ENCODE data around the gene CAMTA1. TPM values are rescaled to one million over a fixed set of nuclear protein-coding genes. Genes with fewer than 3 reads are reported as not detected.

Gene CAMTA1
- total RNA-seq, 2 experiments from 2014 or later: 43.9 to 73.3 TPM

DNA sequence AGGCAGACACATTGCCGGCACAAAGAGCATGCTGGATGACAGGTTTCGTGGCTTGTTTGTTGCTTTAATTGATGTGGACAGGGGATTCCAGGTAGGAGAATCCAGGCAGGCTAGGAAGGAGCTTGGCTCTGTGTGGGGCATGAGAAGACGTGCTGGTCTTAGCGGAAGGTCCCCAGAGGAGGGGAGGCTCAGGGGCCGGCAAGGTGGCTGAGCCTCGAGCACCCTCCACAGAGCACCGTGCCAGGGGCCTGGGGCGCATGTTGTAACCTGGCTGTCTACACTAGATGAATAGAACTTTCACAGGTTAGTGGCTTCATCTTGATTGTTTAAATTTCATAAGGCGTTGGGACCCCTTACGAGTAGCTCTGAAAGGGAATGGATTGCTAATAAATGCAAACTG lies 223.1 kb downstream of the CAMTA1 start:
- H3K4me1 ChIP-seq (ENCODE audit: insufficient read depth, low read length, poor library complexity, severe bottlenecking): no peaks in the 10 kb centered on the region
- no peaks in the 10 kb centered on the region for H3K36me3 ChIP-seq (ENCODE audit: insufficient read depth, low read length)
- H3K4me3 ChIP-seq (ENCODE audit: low read depth, low read length, poor library complexity, severe bottlenecking): no peak overlapping the region
- no peak overlapping the region for H3K27ac ChIP-seq (ENCODE audit: low read depth, low read length, poor library complexity, severe bottlenecking)
- H3K9me3 ChIP-seq (ENCODE audit: low read length): no peaks in the 10 kb centered on the region
- H2AFZ ChIP-seq (ENCODE audit: low read length): no peak overlapping the region
- intact Hi-C loops (cut with micrococcal nuclease; ENCODE audit: unreplicated experiment): no loop called here
- no peak for TF ChIP-seq EZH2phosphoT487 (IDR thresholded peaks at IDR 0.05; ENCODE audit: borderline replicate concordance, low read depth, low read length)
- TF ChIP-seq, protein P1, sequence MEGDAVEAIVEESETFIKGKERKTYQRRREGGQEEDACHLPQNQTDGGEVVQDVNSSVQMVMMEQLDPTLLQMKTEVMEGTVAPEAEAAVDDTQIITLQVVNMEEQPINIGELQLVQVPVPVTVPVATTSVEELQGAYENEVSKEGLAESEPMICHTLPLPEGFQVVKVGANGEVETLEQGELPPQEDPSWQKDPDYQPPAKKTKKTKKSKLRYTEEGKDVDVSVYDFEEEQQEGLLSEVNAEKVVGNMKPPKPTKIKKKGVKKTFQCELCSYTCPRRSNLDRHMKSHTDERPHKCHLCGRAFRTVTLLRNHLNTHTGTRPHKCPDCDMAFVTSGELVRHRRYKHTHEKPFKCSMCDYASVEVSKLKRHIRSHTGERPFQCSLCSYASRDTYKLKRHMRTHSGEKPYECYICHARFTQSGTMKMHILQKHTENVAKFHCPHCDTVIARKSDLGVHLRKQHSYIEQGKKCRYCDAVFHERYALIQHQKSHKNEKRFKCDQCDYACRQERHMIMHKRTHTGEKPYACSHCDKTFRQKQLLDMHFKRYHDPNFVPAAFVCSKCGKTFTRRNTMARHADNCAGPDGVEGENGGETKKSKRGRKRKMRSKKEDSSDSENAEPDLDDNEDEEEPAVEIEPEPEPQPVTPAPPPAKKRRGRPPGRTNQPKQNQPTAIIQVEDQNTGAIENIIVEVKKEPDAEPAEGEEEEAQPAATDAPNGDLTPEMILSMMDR (conservative IDR thresholded peaks at IDR 0.05; ENCODE audit: low read length): no peak
- POLR2A ChIA-PET: interaction anchor here (0.6 kb wide), 2 partner anchors 42 to 566 kb away, joined by 3 to 4 read pairs; no protein-coding TSS in a partner anchor
- no peak for DNase-seq (ENCODE audit: low spot score)
- no peaks in the 10 kb centered on the region for H4K20me1 ChIP-seq (ENCODE audit: insufficient read depth, low read length)
- no peaks in the 10 kb centered on the region for H3K79me2 ChIP-seq (ENCODE audit: insufficient read depth, low read depth, low read length)
- H3K4me2 ChIP-seq (ENCODE audit: low read length): no peak overlapping the region
- BruUV-seq (replicated peaks): no TSS peak
- CTCF ChIA-PET (ENCODE audit: unreplicated experiment): no interaction called here
- no peaks in the 10 kb centered on the region for H3K9me2 ChIP-seq (ENCODE audit: insufficient read depth, low read length)

DNA sequence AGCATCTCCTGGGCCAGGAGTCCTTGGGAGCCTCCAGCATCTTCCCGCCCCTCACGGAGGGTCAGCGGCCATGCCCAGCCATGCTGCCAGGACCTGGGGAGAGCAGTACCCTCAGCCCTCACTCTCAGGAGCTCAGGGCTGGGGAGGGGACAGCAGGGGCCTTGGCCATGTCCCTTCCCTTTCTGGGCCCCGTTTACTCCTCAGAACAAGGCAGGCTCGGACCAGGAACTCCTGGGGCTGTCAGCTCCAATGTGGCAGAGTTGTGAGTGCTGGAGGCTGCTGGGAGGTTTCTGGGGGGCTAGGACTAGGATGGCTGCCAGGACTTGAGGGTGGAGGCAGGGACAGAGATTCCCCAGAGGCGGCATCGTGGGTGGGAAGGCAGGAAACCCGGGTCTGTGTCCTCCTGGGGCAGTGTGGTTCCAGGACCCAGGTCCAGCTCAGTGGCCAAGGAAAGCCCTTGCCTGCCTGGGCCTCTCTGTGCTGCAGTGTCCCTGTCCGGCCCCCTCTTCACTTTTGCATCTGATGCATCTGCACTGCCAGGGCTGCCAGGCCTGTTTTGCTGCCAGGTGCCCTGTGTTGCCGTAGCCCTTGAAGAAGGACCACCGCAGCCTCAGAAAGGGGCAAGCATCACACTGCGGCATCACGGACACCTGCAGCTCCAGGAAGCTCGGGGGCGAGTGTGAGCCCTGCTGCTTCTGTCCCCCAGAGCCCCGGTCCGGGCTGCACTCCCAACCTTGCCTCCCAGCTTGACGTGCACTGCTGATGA lies 223.9 kb downstream of the CAMTA1 start:
- H3K9me2 ChIP-seq (ENCODE audit: insufficient read depth, low read length): no peaks in the 10 kb centered on the region
- CTCF ChIA-PET (ENCODE audit: unreplicated experiment): no interaction called here
- POLR2A ChIA-PET: interaction anchor here (0.6 kb wide), 2 partner anchors 42 to 567 kb away, joined by 3 to 4 read pairs; no protein-coding TSS in a partner anchor

More for the DNA sequence above, 223.9 kb downstream of the CAMTA1 start:
- Histone ChIP-seq H4K20me1 (ENCODE audit: insufficient read depth, low read length) (no peaks in the 10 kb centered on the region), H3K79me2 (ENCODE audit: insufficient read depth, low read depth, low read length) (no peaks in the 10 kb centered on the region), H3K4me3 (ENCODE audit: low read depth, low read length, poor library complexity, severe bottlenecking) (no peak overlapping the region), H3K27ac (ENCODE audit: low read depth, low read length, poor library complexity, severe bottlenecking) (no peak overlapping the region), H3K36me3 (ENCODE audit: insufficient read depth, low read length) (no peaks in the 10 kb centered on the region), H3K4me2 (ENCODE audit: low read length) (no peak overlapping the region), H3K9me3 (ENCODE audit: low read length) (no peaks in the 10 kb centered on the region), H2AFZ (ENCODE audit: low read length) (no peak overlapping the region), H3K4me1 (ENCODE audit: insufficient read depth, low read length, poor library complexity, severe bottlenecking) (no peaks in the 10 kb centered on the region)
- no TSS peak for BruUV-seq (replicated peaks)
- TF ChIP-seq, protein P1 (conservative IDR thresholded peaks at IDR 0.05; ENCODE audit: low read length): no peak
- TF ChIP-seq EZH2phosphoT487 (IDR thresholded peaks at IDR 0.05; ENCODE audit: borderline replicate concordance, low read depth, low read length): no peak
- no peak for DNase-seq (ENCODE audit: low spot score)
- intact Hi-C loops (cut with micrococcal nuclease; ENCODE audit: unreplicated experiment): no loop called here
